EL (cell line): Measurements from ENCODE around the gene CELSR2.

ENCODE experiments used
- DNase-seq: peaks from one replicate; pipeline ENCODE4 v3.0.0-alpha.2; 2016

CELSR2 gene

DNA sequence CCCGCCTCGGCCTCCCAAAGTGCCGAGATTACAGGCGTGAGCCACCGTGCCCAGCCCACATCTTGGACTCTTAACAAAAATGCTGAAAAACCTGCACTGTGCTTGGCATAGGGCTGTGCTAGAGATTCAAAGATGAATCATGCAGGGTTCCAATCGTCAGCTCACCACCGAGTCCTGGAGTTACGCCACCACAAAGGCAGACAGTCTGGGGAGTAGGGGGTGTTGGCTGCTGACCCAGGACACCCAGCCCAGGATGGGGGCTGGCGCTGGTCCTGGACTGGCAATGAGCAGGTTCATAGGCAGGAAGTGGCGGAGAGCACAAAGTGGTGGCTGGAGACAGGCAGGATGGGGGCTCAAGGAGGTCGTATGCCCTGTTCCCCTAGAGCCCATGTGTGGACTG, 17.6 kb downstream of the CELSR2 start:
- DNase-seq = peak; percentile 69

DNA sequence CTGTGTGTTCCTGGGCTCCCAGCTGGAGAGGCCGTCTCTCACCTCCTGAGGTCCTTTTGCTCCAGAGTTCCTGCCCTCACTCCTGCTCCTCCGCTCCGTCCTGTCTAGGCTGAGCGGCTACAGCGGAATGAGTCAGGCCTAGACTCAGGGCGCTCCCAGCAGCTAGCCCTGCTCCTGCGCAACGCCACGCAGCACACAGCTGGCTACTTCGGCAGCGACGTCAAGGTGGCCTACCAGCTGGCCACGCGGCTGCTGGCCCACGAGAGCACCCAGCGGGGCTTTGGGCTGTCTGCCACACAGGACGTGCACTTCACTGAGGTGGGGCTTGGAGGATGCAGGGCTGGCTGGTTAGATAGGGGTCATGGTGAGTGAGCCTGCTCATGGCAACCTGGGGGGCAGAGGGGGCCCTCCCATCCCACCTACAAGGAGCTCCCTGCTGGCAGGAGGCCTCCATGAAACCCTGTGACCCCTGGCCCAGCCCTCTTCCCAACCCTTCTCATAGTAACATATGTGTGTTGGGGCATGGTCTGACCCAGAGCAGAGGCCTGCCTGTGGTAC, 18.5 kb downstream of the CELSR2 start:
- no peak for DNase-seq

DNA sequence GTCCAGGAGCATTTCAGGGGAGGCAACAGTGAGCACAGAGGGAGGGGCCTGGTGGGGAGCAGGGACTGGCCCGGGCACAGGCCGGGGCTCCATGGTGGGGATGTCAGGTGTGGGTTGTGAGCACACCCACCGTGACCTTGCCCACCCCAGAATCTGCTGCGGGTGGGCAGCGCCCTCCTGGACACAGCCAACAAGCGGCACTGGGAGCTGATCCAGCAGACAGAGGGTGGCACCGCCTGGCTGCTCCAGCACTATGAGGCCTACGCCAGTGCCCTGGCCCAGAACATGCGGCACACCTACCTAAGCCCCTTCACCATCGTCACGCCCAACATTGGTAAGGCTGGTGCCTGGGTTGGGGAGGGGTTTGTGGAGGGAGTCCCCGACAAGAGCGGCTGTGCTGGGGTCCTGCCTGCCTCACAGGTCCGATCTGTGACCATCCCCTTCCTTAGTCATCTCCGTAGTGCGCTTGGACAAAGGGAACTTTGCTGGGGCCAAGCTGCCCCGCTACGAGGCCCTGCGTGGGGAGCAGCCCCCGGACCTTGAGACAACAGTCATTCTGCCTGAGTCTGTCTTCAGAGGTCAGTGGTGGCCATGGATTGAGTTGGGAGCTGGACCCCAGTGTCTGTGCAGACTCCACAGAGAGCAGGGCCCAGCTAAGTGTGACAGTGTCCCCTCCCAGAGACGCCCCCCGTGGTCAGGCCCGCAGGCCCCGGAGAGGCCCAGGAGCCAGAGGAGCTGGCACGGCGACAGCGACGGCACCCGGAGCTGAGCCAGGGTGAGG, 19.3 kb downstream of the CELSR2 start:
- DNase-seq = no peak

DNA sequence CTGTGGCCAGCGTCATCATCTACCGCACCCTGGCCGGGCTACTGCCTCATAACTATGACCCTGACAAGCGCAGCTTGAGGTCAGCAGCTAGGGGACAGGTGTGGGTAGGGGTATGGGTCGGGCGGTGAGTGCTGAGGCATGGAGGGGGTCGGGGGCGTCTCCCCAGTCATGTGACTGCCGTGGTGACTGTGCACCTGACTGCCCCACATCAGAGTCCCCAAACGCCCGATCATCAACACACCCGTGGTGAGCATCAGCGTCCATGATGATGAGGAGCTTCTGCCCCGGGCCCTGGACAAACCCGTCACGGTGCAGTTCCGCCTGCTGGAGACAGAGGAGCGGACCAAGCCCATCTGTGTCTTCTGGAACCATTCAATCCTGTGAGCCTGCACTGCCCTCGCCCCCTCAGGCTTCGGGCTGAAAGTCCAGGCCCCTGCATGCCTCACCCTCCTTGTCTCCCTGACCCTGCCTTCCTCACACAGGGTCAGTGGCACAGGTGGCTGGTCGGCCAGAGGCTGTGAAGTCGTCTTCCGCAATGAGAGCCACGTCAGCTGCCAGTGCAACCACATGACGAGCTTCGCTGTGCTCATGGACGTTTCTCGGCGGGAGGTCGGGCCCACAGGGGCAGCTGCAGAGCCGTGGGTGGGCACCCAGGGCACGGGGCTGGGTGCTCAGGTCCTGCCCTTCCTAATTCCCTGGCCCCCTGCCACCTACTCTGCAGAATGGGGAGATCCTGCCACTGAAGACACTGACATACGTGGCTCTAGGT, 20.1 kb downstream of the CELSR2 start:
- no peak for DNase-seq

DNA sequence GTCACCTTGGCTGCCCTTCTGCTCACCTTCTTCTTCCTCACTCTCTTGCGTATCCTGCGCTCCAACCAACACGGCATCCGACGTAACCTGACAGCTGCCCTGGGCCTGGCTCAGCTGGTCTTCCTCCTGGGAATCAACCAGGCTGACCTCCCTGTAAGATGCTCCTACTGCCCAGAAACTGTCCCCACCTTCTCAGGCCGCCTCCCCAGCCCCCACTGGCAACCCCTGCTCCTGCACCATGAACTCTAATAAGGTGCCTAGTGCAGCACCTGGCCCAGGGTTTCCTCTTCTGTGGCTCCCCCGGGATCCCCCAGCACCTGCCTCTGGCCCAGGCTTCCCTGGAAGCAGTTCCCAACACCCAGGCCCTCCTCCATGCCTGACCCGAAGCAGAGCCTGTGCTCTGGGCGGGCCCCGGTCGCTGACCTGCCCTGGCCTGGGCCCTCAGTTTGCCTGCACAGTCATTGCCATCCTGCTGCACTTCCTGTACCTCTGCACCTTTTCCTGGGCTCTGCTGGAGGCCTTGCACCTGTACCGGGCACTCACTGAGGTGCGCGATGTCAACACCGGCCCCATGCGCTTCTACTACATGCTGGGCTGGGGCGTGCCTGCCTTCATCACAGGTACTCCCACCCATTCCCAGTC, 20.8 kb downstream of the CELSR2 start:
- DNase-seq = no peak

DNA sequence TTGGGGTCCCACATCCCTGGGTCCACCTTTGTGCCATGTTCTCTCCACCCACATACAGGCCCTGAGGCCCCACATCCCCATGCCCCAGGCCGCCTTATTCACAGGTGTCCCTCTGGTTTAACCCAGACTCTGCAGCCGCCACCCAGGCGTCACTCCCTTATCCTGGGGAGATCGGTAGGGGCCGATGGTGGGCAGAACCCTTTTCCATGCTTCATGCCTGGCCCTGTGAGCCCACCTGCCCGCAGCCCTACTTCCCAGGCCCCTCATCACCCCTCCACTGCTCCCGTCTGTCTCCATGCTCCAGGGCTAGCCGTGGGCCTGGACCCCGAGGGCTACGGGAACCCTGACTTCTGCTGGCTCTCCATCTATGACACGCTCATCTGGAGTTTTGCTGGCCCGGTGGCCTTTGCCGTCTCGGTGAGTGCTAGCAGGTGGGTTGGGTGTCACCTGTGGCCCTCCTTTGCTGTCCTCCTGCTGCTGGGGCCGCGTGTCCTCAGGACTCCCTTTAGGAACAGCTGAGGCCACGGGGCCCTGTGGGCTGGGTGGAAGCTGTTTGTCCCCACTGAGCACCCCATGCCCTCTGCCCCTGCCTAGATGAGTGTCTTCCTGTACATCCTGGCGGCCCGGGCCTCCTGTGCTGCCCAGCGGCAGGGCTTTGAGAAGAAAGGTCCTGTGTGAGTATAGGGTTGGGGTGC, 21.4 kb downstream of the CELSR2 start:
- DNase-seq = no peak

DNA sequence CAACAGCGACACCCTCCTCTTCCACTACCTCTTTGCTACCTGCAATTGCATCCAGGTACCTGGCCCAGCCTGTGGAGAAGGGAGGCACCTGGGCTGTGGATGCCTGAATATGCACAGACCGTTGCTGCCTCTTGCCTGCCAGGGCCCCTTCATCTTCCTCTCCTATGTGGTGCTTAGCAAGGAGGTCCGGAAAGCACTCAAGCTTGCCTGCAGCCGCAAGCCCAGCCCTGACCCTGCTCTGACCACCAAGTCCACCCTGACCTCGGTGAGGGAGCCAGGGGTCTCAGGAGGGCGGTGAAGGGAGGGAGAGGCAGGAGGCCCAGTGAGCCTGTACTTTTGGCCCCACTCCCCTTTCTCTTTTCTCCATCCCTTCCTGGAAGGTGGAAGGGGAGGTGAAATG, 22.1 kb downstream of the CELSR2 start:
- DNase-seq = no peak

DNA sequence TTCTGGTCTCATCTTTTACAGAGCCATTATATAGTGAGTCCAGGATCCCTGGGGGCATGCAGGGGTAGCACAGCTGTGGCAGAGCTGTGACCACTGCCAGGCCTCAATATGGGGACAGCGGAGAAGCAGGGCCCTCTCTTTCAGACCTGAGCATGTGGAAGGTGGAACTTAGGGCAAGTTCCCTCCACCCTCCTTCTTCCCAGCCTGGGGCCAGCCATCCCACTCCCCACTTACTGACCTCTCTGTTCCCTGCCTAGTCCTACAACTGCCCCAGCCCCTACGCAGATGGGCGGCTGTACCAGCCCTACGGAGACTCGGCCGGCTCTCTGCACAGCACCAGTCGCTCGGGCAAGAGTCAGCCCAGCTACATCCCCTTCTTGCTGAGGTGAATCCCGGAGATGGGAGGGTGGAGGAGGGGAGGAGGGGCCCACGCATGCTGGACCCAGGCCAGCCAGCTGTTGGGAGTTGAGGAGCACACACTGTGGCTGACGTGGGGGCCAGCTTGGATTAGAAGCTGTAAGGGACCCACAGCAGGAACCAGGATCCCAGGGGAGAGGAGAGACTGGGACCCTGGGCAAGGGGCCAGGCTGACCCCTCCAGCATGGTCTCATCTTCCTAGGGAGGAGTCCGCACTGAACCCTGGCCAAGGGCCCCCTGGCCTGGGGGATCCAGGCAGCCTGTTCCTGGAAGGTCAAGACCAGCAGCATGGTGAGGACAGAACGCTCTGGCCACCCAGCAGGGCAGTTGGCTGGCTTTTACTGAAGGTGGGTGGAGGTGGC, 22.9 kb downstream of the CELSR2 start:
- DNase-seq = no peak

DNA sequence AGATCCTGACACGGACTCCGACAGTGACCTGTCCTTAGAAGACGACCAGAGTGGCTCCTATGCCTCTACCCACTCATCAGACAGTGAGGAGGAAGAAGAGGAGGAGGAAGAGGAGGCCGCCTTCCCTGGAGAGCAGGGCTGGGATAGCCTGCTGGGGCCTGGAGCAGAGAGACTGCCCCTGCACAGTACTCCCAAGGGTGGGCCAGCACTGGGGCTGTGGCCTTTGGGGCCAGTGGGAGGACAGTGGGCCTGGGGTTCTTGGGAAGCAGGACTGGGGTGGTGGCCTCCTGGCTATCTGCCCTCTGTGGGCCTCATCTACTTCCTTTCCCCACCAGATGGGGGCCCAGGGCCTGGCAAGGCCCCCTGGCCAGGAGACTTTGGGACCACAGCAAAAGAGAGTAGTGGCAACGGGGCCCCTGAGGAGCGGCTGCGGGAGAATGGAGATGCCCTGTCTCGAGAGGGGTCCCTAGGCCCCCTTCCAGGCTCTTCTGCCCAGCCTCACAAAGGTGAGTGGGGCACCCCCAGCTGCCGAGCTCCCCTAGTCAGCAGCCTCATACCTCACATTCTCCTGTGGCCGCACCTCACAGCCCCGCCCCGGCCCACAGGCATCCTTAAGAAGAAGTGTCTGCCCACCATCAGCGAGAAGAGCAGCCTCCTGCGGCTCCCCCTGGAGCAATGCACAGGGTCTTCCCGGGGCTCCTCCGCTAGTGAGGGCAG, 23.6 kb downstream of the CELSR2 start:
- no peak for DNase-seq

DNA sequence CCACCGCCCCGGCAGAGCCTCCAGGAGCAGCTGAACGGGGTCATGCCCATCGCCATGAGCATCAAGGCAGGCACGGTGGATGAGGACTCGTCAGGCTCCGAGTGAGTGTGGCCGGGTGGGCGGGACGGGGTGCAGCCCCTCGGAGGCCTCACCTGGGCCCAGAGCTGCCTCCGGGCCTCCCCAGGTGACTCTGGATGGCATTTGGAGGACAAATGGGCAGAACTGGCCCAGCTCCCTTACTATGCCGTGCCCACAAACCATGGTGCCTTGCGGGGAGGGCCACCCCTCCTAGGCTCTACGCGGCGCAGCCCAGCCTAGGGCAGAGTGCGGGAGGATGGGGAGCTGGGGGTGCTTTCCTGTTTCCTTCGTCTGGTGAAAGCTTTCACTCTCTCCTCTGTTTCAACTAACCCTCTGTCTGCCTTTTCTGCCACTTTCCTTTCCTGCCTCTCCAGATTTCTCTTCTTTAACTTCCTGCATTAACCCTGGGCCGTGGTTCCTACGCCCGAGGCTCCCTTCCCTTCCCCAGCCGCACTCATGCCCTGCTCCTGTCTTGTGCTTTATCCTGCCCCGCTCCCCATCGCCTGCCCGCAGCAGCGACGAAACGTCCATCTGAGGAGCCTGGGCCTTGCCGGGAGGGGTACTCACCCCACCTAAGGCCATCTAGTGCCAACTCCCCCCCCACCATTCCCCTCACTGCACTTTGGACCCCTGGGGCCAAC, 24.4 kb downstream of the CELSR2 start:
- DNase-seq = no peak

DNA sequence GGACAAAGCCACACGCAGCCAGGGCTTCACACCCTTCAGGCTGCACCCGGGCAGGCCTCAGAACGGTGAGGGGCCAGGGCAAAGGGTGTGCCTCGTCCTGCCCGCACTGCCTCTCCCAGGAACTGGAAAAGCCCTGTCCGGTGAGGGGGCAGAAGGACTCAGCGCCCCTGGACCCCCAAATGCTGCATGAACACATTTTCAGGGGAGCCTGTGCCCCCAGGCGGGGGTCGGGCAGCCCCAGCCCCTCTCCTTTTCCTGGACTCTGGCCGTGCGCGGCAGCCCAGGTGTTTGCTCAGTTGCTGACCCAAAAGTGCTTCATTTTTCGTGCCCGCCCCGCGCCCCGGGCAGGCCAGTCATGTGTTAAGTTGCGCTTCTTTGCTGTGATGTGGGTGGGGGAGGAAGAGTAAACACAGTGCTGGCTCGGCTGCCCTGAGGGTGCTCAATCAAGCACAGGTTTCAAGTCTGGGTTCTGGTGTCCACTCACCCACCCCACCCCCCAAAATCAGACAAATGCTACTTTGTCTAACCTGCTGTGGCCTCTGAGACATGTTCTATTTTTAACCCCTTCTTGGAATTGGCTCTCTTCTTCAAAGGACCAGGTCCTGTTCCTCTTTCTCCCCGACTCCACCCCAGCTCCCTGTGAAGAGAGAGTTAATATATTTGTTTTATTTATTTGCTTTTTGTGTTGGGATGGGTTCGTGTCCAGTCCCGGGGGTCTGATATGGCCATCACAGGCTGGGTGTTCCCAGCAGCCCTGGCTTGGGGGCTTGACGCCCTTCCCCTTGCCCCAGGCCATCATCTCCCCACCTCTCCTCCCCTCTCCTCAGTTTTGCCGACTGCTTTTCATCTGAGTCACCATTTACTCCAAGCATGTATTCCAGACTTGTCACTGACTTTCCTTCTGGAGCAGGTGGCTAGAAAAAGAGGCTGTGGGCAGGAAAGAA, 25.5 kb downstream of the CELSR2 start:
- peak; percentile 79 for DNase-seq

DNA sequence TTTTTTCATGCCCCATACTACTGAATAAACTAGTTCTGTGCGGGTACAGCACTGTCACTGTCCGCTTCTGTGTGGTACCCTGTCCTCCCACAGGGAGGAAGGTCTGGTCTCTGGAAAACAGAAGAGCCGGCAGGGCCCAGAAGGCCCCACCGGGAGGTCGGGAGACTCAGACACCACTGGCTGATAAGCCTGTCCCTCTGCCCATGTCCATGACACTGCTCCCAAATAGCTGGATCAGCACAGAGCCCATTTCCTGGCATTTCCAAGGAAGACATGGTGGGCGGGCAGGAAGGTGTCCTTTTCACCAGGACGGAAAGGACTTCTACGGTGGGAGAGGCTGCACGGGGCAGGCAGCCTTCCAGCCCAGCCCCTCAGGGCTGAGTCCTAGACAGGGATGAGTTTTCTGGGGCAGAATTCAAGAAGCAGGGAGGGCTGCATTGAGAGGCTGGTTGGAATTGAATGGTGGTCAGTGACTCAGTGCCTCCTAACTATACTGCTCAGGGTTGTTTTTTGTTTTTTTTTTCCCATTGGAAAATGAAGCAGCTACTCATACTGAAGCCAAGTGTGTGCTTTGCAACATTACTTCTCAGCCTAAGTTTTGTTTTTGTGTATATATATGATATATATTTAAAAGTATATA, 26.5 kb downstream of the CELSR2 start:
- peak; percentile 76 for DNase-seq

DNA sequence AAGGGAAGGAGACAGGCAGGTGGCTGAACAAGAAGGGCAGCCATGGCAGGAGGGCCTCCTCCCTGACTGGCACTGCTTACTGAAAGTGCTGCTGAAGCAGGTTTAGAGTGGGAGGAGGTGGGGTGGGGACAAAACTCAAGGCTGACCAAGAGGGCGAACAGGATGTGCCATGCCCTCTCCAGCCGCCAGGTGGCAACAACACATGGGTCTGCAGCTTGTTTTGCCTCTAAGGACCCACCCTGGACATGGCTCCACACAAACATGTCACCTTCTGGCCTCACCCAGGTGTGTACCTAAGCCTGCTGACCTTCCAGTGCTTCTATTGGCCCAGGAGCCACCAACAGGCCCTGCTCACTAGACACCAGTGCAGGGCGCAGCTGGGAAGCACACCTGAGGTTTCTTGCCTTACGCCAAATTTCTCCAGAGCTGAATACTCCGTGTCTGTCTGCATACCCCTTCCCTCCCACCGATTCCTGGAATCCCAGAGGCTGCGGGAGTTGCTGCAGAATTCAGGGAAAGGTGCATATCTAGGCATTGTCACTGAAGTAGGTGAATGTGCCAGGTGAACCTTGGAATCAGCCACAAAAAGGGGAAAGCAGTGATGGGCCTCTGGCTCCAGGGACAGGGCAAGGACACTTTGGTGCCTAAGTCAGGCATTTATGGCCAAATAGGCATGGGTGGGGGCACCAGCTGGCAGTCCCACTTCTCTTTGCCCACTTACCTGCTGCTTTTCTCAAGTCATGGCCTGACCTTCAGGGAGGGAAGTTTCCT, 28.3 kb downstream of the CELSR2 start:
- DNase-seq = peak; percentile 72

DNA sequence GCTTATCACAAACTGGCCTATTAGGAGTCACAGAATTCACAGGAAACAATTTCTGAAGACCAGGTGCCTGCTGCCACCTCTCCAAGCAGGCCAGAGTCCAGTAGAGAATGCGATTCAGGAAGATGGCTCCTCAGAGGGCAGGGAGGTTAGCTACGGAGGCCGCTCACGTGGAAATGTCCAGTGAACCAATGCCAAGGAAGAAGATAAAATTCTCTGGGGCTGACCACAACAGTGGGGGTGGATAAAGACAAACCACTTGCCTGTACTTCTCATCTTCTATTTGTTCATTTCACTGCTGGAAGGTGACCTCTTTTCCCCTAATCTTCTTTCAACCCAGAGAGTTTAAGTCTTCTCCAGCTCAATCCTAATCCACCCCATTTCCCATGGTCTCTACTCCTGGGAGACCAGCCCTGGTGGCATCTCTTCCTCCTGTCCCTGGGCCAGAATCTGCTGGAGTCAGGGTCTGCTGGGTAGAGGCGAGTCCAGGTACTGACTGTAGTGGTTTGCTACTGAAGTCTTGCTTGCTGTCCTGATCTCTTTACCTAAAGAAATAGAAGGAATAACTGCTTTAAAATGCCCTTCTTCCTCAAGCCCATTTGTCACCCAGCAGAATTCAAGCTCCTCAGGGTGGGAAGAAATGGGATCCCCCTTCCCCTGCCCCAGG, 30.4 kb downstream of the CELSR2 start:
- DNase-seq = no peak

DNA sequence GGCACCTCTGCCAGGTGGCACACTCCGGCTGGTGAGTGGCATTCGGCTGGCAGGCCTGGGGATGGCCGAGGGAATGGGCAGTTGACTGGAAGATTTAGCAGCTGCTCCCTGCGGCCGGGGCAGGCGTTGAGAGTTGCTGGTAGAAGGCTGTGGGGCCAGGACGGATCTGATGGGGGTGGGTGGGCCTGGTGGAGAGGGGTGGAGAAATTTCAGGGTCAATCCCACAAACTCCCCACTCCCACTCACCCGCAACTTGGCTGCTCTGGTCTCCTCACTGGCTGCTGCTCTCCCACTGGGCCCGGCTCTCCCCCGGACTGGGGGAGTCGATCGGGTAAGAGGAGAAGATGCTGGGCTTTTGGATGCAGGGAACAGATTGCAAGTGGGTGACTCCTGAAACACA, 31.5 kb downstream of the CELSR2 start:
- DNase-seq = no peak

DNA sequence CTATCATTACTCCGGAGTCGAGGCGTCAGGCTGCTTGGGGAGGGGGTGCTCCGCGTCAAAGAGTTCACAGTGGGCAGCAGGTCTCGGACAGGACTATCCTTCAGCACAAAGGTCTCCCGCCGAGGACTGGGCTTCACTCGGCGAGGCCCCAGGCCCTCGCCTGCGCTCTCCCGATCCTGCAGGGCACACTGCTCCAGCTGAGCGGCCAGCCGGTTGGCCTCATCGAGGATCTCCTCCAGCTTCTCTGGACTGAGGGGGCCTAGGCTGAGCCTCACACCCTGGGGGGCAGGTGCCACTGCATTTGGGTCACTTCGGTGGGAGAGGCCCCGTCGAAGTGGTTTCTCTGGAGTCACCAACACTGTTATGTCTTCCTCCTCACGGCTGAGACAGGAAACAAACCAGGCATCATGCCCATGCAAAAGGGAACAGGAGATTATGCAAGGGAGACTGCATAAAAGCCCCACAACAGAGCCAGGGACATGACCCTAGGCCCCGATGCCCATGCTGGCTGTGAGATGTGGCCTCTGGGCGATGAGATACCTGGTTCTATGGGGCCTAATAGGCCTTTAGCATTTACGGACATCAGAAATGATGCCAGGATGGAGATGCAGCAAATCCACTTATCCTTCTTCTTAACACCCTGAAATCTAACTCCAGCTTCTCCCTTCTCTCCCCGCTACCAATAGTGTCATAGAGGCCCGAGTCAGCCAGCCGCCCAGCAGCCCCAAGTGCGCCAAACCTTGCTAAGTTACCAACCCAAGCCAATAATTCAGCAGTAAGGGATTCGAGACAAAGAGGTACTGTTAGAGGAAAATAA, 32.5 kb downstream of the CELSR2 start:
- DNase-seq = peak; percentile 43

DNA sequence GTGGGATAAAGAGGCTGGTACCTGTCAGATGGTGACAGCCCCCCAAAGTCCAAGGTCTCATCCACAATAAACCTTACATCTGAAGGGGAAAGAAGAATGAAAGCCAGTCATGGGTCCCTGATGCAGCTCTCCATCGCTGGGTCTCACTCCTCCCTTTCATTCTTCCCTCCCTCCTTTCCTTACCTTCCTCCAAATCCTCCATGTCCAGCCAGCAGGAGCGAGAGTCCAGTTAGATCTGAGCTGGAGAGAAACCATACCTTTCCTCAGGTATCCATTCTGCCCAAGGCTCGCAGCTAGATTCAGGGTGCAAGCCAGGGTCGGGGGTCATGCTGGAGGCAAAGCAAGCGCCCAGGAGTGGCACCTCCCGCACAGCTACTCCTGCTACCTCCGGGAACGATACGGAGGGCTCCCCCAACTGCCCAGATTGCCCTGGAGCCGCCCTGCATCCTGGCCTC, 33.2 kb downstream of the CELSR2 start:
- DNase-seq = no peak
